DMS53 treated with DMSO at 0.1 percent for 48 hours (cell line): ENCODE data around the gene SPINT2.
"Not testable (repeated sequence)": the region's sequence is repeated elsewhere in the genome, so short reads cannot be mapped to it uniquely, and the experiment has no call there.

ENCODE experiments used
- DNase-seq: peaks from one replicate; lab custom pipeline; 2025; ENCODE audit not compliant: unreplicated experiment; lab: John Stamatoyannopoulos, UW

Gene SPINT2, protein sequence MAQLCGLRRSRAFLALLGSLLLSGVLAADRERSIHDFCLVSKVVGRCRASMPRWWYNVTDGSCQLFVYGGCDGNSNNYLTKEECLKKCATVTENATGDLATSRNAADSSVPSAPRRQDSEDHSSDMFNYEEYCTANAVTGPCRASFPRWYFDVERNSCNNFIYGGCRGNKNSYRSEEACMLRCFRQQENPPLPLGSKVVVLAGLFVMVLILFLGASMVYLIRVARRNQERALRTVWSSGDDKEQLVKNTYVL

DNA sequence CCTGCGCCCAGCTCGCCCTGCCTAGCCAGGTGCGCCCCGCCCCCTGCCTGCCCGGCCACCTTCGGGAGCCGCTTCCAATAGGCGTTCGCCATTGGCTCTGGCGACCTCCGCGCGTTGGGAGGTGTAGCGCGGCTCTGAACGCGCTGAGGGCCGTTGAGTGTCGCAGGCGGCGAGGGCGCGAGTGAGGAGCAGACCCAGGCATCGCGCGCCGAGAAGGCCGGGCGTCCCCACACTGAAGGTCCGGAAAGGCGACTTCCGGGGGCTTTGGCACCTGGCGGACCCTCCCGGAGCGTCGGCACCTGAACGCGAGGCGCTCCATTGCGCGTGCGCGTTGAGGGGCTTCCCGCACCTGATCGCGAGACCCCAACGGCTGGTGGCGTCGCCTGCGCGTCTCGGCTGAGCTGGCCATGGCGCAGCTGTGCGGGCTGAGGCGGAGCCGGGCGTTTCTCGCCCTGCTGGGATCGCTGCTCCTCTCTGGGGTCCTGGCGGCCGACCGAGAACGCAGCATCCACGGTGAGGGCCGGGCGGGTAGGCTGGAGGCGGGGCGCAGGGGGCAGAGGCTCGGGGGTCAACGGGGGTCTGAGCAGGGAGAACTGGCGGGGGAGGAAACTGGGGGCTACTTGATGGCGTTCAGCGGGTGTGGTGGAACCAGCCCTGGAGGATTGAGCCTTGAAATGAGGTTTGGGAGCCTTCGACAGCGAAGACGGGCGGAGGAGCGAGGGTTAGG lies at the start of gene SPINT2:
SPINT2 (plus strand) TSS at position 88 of the 727 bp plus-strand sequence; CDS start at position 408, 320 bp downstream.
- DNase-seq: no peak

DNA sequence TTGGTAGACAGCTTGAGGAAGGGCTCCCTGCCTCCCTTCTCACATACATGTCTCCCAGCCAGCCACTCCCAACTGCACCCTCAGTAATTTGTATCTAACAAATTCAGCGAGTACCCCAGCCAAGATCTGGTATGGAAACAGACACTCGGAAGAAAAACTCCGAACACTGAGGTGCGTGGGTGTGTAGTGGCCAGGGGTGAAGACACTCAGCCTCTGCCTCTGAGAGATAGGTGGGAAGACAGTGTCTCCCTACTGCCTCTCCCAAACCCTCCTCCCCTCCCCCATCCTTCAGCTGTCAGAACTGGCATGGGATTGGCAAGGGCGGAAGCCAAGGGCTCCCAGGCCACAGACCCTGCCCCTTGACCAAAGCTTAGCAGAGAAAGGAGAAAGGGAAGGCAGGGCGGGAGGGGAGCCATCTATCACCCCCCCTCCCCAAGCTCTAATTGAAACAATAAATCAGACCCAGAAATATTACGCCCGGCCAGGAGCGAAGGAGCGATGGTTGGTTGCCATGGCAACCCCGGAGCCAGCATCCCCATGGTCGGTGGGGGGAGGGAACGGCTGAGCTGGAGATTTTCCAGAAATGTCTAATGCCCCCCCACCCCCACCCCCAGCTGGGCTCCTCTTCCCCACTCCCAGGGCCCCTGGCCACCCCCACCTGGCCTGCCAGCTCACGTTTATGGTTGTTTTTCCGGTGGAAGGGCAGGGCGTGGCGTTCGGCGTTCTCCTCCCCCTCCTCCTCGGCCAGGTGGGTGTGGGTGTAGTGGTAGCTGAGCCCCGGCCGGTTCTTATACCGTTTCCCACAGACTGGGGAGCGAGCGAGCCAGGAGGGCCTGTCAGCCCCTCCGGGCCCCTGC lies 47.4 kb upstream of the SPINT2 start:
- DNase-seq: no peak

DNA sequence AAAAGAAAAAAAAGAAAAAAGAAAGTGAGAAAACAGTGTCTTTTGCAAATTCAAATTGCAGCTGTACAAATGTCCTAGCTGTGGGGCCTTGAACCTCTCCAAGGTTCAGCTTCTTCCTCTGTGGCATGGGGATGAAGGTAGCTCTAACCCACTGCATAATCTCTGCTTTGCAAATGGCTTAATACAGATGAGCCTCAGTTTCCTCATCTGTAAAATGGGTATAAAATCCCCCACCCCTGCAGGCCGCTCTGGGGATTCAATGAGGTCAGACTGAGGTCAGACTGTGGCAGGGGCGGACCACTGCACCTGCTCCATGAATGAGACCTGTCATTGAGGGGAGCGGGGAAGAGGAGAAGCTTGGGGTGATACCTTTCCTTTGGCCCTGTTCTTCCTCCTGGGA lies 46.2 kb upstream of the SPINT2 start:
- no peak for DNase-seq

DNA sequence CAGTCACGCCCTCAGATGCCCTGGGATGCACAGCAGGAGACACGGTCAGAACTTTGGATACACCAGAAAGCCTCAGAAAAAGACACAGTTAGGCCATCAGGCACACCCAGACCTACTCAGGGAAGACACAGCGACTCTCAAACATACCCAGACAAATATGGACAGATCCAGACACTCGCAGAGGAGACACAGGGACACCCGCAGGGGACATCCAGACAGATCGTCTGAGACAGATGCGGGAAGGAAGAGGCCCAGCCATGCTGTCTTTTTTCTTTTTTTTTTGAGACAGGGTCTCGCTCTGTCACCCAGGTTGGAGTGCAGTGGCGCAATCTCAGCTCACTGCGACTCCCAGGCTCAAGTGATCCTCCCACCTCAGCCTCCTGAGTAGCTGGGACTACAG lies 45.2 kb upstream of the SPINT2 start:
- DNase-seq: no peak

- no peak for DNase-seq
Measured at GRCh38 chr19:38221421-38221820, 43.0 kb upstream of the SPINT2 start.

- no peak for DNase-seq
Measured at GRCh38 chr19:38221919-38222830, 42.2 kb upstream of the SPINT2 start.

GRCh38 chr19:38223119-38223523 lies 41.3 kb upstream of the SPINT2 start:
- DNase-seq: no peak

GRCh38 chr19:38223617-38224013 lies 40.8 kb upstream of the SPINT2 start:
- no peak for DNase-seq

DNA sequence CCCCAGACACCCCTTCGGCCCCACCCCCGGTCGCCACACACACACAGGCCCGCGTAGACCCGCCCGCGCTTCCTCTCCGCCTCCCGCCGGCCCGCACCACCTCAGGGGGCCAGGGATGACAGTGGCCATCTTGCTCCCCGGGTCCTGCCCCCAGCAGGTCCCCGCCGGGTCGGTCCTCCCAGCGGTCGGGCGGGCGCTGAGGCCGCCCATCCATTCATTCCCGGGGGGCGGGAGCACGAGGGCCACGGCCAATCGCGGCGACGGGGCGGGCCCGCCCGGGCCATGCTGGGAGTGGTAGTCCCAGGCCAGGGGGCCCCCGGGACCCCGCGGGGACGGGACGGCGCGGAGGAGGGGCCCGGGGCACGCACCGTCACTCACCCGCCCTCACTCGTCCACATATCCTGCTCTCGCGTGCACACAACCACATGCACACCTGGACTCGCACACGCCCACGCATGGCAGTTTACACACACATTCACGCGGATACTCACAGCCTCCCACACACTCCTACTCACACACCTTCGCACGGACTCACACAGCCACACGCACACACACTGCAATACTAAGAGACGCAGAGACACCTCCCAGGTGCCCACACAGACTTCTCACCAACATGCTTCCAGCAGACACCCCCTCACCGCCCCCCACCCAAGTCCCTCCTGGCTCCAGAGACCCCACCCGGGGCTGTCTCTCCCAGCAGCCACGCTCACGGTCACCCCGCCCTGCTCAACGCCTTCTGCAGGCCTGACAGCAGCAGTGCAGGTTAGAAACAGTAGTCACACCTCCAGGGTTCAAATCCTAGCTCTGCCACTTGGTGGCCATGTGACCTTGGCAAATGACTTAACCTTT lies 40.1 kb upstream of the SPINT2 start, which contains the start of gene DPF1:
DPF1 (minus strand) TSS at position 209 of the 849 bp plus-strand sequence; CDS start at position 129, 80 bp downstream.
- DNase-seq: peak; percentile 73

DNA sequence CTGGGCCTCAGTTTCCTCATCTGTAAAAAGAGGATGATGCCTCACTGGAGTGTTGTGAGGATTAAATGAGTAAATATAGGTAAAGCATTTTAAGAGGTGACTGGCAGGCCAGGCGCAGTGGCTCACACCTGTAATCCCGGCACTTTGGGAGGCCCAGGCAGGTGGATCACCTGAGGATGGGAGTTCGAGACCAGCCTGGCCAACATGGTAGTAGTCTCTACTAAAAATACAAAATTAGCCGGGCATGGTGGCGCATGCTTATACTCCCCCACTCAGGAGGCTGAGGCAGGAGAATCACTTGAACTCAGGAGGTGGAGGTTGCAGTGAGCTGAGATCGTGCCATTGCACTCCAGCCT lies 39.5 kb upstream of the SPINT2 start:
- DNase-seq: not testable (repeated sequence)

DNA sequence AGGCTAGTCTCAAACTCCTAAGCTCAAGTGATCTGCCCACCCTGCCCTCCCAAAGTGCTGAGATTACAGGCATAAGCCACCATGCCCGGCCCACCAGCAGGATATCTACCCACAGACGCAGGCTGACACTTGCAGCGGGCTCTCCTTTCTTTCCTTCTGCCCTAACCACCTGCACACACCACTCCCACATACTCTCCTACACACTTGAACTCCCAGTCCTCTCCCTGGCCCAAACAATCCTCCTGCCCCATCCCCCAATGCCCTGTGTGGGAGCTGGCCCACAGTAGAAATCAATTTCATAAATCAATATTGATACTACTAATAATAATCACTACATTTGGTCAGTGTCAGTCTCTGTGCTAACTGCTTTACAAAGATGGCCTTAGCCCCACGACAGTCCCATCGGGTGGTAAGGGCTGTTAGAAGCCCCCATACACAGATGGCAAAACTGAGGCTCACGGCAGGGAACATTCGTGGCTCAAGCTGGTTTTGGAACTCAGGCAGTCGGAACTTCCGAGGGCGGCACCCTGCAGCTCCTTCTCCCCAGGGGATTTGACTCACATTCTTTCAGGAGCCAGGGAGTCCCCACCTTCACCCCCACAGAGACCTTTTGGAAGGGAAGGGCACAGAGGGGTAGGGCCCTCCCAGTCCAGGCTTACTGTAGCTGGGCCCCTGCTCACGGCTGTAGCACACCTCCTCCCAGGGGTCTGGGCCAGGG lies 36.9 kb upstream of the SPINT2 start:
- no peak for DNase-seq

DNA sequence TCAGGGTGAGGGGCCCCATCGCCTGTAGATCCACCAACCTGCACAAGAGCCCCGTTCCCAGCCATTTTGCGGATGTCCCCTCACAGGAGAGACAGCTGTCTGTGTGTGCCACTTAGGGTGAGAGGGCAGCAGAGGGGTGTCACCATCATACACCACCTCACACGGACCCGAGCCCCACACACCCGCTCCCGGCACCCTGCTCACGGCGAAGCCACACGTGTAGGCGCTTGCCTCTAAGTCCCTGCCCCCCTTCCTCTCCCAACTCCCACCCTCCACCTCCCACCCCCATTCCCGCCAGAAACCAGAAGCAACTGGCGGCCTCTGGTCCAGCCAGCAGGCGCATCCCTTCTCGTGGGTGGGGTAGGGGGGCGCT lies 36.4 kb upstream of the SPINT2 start:
- no peak for DNase-seq

DNA sequence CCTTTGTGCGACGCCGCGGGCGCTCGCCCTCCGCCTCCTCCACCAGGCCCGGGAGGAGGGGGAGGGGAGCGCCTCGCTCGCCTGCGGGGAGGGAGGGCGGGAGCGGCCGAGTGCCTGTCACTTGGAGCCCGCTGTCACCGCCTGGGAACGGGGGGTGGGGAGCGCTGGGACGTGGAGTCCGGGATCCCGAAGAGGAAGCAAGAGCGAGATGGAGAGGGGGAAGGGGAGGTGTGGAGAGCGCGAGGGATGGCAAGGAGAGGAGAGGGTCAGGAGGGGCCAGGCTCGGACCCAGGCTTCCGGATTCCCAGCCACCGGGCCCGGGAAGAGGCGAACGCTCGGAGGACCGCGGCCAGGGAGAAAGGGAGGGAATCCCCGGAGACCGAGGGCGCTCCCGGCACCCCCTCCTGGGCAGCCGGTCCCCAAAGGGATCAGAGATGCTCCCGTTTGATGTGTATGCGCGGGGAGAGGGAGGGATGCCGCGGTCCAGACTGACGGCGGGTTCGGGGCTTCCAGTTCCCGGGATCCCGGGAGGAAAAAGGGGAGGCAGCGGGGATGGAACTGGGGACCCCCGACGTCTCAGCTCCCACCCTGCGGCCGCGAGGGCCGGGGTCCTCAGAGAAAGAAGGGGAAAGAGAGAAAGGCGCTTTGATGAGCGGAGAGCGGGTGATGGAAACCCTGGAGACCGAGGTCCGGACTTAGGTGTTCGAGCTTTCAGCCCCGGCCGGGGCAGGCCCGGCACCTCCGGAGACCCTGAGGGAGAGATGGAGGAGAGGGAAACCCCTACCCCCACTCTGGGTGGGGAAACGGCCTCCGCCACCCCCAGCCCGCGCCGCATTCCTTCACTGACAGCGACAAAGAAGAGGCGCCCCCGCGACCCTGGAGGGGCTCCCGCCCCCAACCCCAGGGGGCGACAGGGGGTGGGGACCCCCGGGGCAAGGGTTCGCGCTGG lies 35.6 kb upstream of the SPINT2 start:
- DNase-seq: no peak

DNA sequence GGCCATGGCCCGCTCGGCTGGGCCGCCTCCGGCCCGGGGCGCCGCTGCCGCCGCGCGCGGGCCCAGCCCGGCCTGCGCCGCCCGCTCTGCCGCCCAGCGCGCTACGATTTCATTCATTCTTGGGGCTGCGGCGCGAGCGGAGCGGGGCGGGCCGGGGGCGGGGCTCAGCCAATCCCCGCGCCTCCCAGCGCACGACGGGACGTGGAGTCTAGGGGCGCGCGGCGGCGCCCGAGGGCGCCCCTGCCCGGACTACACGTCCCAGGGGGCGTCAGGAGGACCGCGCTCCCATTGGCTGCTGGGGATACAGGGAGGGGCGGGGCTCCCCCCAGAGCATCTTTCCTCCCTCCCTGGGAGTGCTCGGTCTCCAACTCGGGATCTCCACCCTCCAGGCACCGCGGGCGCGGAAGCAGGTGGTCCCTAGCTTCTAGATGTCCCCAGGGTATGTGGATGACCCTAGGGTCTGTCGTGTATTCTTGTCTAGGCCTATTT lies 34.7 kb upstream of the SPINT2 start:
- DNase-seq: peak; percentile 79

DNA sequence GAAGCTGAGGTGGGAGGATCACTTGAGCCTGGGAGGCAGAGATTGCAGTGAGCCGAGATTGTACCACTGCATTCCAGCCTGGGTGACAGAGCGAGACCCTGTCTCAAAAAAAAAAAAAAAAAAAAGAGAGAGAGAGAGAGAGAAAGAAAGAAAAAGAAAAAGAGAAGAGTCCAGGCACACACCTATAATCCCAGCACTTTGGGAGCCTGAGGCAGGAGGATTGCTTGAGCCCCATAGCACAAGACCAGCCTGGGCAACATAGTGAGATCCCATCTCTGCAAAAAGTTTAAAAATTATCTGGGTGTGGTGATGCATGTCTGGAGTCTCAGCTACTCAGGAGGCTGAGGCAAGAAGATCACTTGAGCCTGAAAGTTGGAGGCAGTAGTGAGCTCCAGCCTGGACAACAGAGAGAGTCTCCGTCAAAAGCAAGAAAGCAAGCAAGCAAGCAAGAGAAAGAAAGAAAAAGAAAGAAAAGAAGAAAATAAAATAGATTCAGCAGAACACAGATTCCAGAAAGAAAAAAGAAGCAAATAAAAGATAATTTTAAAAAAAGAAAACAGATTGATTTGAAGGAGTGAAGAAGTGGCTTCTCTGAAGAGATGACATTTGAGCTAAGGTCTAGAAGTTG lies 33.8 kb upstream of the SPINT2 start:
- DNase-seq: not testable (repeated sequence)

DNA sequence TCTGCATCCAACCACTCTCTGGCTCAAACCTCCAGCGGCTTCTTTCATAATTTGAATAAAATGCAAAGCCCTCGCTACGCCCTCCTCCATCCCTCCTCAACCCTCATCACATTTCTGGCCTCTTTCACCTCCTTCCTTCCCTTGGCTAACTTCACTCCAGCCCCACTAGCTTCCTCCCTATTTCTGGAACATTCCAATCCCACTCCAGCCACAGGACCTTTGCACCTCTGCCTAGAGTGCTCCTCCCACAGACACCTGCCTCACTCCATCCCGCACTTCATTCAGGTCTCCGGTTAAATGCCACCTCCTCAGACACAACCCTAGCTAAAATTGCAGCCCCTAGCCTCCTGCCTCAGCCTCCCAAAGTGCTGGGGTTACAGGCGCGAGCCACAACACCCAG lies 32.5 kb upstream of the SPINT2 start:
- DNase-seq: no peak

- peak; percentile 84 for DNase-seq
Measured at GRCh38 chr19:38233740-38234251, 30.6 kb upstream of the SPINT2 start.
